Fibroblast of lung (primary cell): ENCODE results near the gene IL17REL.

ENCODE experiments used
- EZH2 ChIP-seq: IDR thresholded peaks from 2 replicates; pipeline ENCODE4 v1.5.1; 2012; ENCODE audit warnings: low read length, control low read depth, mild to moderate bottlenecking; ENCODE audit errors: missing control alignments
- TF ChIP-seq, protein P1 (sequence below), 2 donors: IDR thresholded peaks in 1 of 2; conservative IDR thresholded peaks in 1 of 2; 1 replicate in 1 of 2; 2 replicates in 1 of 2; pipeline ENCODE4 v1.5.1; 2011 to 2012; ENCODE audit warnings: low read length in 2 of 2, control low read depth in 1 of 2, inconsistent platforms in 1 of 2, low read depth in 1 of 2, mild to moderate bottlenecking in 1 of 2

DNA sequence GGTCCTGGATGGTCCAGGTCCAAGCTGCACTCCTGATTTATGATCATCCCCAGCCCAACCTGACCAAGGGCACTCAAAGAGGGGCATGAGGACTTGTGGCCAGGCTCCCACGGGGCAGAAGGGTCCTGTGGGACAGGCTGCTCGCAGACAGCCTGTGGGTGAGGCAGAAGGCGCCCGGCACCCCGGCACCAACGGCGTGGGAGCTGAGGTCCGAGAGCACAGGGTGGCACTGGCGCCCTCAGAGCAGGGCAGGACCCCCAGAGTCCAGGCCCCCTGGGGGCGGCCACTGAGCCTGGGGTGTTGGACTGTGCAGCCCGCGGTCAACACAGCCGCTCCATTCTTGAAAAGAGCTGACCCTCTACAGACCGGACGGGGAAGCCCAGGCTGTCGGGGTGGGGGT lies 3.3 kb downstream of the IL17REL start:
- TF ChIP-seq, protein P1, sequence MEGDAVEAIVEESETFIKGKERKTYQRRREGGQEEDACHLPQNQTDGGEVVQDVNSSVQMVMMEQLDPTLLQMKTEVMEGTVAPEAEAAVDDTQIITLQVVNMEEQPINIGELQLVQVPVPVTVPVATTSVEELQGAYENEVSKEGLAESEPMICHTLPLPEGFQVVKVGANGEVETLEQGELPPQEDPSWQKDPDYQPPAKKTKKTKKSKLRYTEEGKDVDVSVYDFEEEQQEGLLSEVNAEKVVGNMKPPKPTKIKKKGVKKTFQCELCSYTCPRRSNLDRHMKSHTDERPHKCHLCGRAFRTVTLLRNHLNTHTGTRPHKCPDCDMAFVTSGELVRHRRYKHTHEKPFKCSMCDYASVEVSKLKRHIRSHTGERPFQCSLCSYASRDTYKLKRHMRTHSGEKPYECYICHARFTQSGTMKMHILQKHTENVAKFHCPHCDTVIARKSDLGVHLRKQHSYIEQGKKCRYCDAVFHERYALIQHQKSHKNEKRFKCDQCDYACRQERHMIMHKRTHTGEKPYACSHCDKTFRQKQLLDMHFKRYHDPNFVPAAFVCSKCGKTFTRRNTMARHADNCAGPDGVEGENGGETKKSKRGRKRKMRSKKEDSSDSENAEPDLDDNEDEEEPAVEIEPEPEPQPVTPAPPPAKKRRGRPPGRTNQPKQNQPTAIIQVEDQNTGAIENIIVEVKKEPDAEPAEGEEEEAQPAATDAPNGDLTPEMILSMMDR (conservative IDR thresholded peaks at IDR 0.05 in 1 of 2, IDR thresholded peaks at IDR 0.05 in 1 of 2; ENCODE audit: low read depth in 1 of 2, low read length in 2 of 2) = no peak
- no peak for TF ChIP-seq EZH2
